K562 (cell line): ENCODE data around the gene TYRO3. TPM values are rescaled to one million over a fixed set of nuclear protein-coding genes. Genes with fewer than 3 reads are reported as not detected.

Experiments
- C11orf30 ChIP-seq: fragments of 450-650 bp; IDR thresholded peaks from 2 replicates; pipeline ENCODE4 v1.6.1; 2016; ENCODE audit warnings: low read depth, mild to moderate bottlenecking
- FOS ChIP-seq: IDR thresholded peaks from 3 replicates; pipeline ENCODE4 v1.6.1; 2011; ENCODE audit not compliant: insufficient read length; ENCODE audit errors: extremely low read depth
- GATAD2B ChIP-seq: fragments of 450-650 bp; IDR thresholded peaks from 2 replicates; pipeline ENCODE4 v1.6.1; 2017; ENCODE audit warnings: mild to moderate bottlenecking, borderline replicate concordance
- MCM5 ChIP-seq: fragments of 450-650 bp; IDR thresholded peaks from 2 replicates; pipeline ENCODE4 v1.6.1; 2016; ENCODE audit warnings: low read depth
- MYNN ChIP-seq, 2 experiments: sonication (generic); formaldehyde crosslinking in 1 of 2; IDR thresholded peaks; 2 replicates each; pipeline versions ENCODE4 v1.5.0 to v1.6.1; 2016 to 2020; ENCODE audit warnings: antibody characterized with exemption in 1 of 2, missing genetic modification reagents in 1 of 2
- NBN ChIP-seq: fragments of 450-650 bp; IDR thresholded peaks from 2 replicates; pipeline ENCODE4 v1.6.1; 2016; ENCODE audit warnings: low read depth, mild to moderate bottlenecking
- NCOA1 ChIP-seq: fragments of 450-650 bp; IDR thresholded peaks from 2 replicates; pipeline ENCODE4 v1.6.1; 2016; ENCODE audit warnings: low read depth
- NFIX ChIP-seq: fragments of 250-450 bp; sonication (Bioruptor Pico); IDR thresholded peaks from 2 replicates; pipeline ENCODE4 v1.4.0; 2020; ENCODE audit warnings: low read depth, mild to moderate bottlenecking, moderate library complexity
- PTBP1 ChIP-seq: fragments of 200-400 bp; formaldehyde crosslinking; IDR thresholded peaks from 2 replicates; pipeline ENCODE4 v1.6.1; 2017; ENCODE audit warnings: low read depth, low read length
- RB1 ChIP-seq: fragments of 450-650 bp; IDR thresholded peaks from 2 replicates; pipeline ENCODE4 v1.6.1; 2017; ENCODE audit warnings: low read depth, mild to moderate bottlenecking
- RBM15 ChIP-seq: fragments of 200-400 bp; formaldehyde crosslinking; IDR thresholded peaks from 2 replicates; pipeline ENCODE4 v1.6.1; 2018; ENCODE audit warnings: mild to moderate bottlenecking, low read length, moderate library complexity; ENCODE audit not compliant: insufficient read depth
- SAFB2 ChIP-seq: fragments of 200-400 bp; formaldehyde crosslinking; IDR thresholded peaks from 2 replicates; pipeline ENCODE4 v1.6.1; 2018; ENCODE audit warnings: borderline replicate concordance, low read length, low read depth, moderate library complexity; ENCODE audit not compliant: severe bottlenecking
- SETDB1 ChIP-seq: IDR thresholded peaks from one replicate; pipeline ENCODE4 v1.6.1; 2012; ENCODE audit warnings: low read length, control low read depth, inconsistent platforms
- SMAD4 ChIP-seq: fragments of 250-450 bp; sonication (Bioruptor Pico); conservative IDR thresholded peaks from 2 replicates; pipeline ENCODE4 v1.8.0; 2021; ENCODE audit warnings: inconsistent platforms, mild to moderate bottlenecking, moderate library complexity
- SREBF1 ChIP-seq: fragments of 150-350 bp; IDR thresholded peaks from 2 replicates; pipeline ENCODE4 v1.6.1; 2014; ENCODE audit warnings: antibody characterized with exemption, low read depth, low read length, borderline replicate concordance
- ZNF79 ChIP-seq: fragments of 250-450 bp; sonication (Bioruptor Pico); IDR thresholded peaks from 2 replicates; pipeline ENCODE4 v1.4.0; 2020; ENCODE audit warnings: low read depth, mild to moderate bottlenecking, moderate library complexity
- polyA plus RNA-seq, 8 experiments: library from polyadenylated mRNA; depleted of rRNA in 4 of 8; stranded (reverse) in 5 of 8; unstranded in 3 of 8; fragments of >200 nt; fragmentation: Nextera tagmentation in 2 of 8; fragmentation: Illumina TruSeq in 1 of 8; extraction: Ambion mirVana in 2 of 8; extraction: Trizol in 1 of 8; gene quantifications; 2 replicates each; pipeline versions ENCODE4 v1.2.1 to v1.2.3, GENCODE V29; 2011 to 2014; ENCODE audit warnings: inconsistent platforms in 1 of 8, missing spikeins in 1 of 8
- total RNA-seq, 7 experiments: library from RNA; depleted of rRNA in 6 of 7; stranded (reverse); fragments of >200 nt in 6 of 7; fragmentation: Illumina TruSeq in 2 of 7; extraction: Trizol in 2 of 7; gene quantifications; 2 replicates each; pipeline versions ENCODE4 v1.2.1 to v1.2.3, GENCODE V29; 2011 to 2021; ENCODE audit warnings: low replicate concordance in 1 of 7
- TF ChIP-seq, protein P1 (sequence below), 2 experiments: IDR thresholded peaks in 1 of 2; conservative IDR thresholded peaks in 1 of 2; 2 replicates each; pipeline ENCODE4 v1.6.1; 2016; ENCODE audit warnings: low read depth in 2 of 2, mild to moderate bottlenecking in 1 of 2, missing compliant biosample characterization in 1 of 2, missing genetic modification characterization in 1 of 2, moderate library complexity in 1 of 2
- TF ChIP-seq, protein P2 (sequence below): sonication (generic); formaldehyde crosslinking; IDR thresholded peaks from 2 replicates; pipeline ENCODE4 v1.8.0; 2023; ENCODE audit warnings: mild to moderate bottlenecking, missing genetic modification reagents
- TF ChIP-seq, protein P3 (sequence below): fragments of 450-650 bp; conservative IDR thresholded peaks from 2 replicates; pipeline ENCODE4 v1.6.1; 2016; ENCODE audit warnings: missing genetic modification characterization, low read depth, mild to moderate bottlenecking, missing compliant biosample characterization, moderate library complexity
- TF ChIP-seq, protein P4 (sequence below): sonication (generic); formaldehyde crosslinking; IDR thresholded peaks from 2 replicates; pipeline ENCODE4 v1.8.1; 2023; ENCODE audit warnings: mild to moderate bottlenecking, missing genetic modification reagents

Gene TYRO3
- total and polyA plus RNA-seq, 9 of the 15 experiments (the other 6 are each of a cell fraction or from before 2014, with no cell fraction given): 2.6 to 39.6 (median 18.6) TPM

DNA sequence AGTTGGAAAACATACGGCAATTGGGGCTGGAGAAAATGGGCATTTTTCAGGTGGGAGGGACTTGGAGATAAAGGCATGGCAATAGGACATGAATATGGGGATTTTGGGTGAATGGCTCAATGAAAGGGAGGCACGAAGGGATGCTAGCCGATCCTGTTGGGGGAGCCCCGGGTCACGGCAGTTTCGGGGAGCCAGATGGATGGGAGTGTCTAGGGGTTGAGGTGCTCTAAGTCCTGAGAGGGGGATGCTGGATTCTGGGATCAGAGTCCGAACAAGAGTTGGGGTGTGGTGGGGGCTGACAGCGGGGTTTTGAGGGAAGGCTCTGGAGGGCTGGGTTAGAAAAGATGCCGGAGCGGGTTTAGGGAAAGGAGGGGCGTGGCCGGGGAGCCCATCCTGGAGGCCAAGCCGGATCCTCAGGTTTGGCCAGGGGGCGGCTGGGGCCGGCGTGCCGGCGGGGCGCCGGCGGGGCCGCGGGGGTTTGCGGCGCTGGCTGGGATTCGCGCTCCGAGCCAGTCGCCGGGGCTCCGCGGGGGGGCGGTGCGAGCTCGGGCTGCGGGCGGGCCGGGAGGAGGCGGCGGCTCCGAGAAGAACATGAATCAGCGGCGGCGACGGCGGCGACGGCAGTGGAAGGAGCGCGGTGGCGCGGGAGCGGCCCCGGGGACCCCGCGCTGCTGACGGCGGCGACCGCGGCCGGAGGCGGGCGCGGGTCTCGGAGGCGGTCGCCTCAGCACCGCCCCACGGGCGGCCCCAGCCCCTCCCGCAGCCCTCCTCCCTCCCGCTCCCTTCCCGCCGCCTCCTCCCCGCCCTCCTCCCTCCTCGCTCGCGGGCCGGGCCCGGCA, at the start of gene TYRO3 (continued):
- TF ChIP-seq, protein P1, sequence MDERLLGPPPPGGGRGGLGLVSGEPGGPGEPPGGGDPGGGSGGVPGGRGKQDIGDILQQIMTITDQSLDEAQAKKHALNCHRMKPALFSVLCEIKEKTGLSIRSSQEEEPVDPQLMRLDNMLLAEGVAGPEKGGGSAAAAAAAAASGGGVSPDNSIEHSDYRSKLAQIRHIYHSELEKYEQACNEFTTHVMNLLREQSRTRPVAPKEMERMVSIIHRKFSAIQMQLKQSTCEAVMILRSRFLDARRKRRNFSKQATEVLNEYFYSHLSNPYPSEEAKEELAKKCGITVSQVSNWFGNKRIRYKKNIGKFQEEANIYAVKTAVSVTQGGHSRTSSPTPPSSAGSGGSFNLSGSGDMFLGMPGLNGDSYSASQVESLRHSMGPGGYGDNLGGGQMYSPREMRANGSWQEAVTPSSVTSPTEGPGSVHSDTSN (CRISPR knock-in tag; IDR thresholded peaks at IDR 0.05; ENCODE audit: low read depth): no peak
- TF ChIP-seq, protein P1 (tag; conservative IDR thresholded peaks at IDR 0.05; ENCODE audit: low read depth): no peak
- TF ChIP-seq MCM5 (no peak), NFIX (no peak), RBM15 (no peak), MYNN (IDR thresholded peaks at IDR 0.05) (no peak), MYNN (CRISPR knock-in tag; IDR thresholded peaks at IDR 0.05) (no peak), NCOA1 (no peak), ZNF79 (CRISPR knock-in tag) (no peak), SREBF1 (no peak), SMAD4 (CRISPR knock-in tag) (peak; percentile 83), PTBP1 (no peak), NBN (no peak), GATAD2B (peak; percentile 75; the same call in 1 of the 2 replicates), SETDB1 (no peak), FOS (no peak), C11orf30 (no peak), RB1 (peak; percentile 79), SAFB2 (no peak)
- TF ChIP-seq, protein P2, sequence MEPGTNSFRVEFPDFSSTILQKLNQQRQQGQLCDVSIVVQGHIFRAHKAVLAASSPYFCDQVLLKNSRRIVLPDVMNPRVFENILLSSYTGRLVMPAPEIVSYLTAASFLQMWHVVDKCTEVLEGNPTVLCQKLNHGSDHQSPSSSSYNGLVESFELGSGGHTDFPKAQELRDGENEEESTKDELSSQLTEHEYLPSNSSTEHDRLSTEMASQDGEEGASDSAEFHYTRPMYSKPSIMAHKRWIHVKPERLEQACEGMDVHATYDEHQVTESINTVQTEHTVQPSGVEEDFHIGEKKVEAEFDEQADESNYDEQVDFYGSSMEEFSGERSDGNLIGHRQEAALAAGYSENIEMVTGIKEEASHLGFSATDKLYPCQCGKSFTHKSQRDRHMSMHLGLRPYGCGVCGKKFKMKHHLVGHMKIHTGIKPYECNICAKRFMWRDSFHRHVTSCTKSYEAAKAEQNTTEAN (CRISPR knock-in tag): no peak
- TF ChIP-seq, protein P3, sequence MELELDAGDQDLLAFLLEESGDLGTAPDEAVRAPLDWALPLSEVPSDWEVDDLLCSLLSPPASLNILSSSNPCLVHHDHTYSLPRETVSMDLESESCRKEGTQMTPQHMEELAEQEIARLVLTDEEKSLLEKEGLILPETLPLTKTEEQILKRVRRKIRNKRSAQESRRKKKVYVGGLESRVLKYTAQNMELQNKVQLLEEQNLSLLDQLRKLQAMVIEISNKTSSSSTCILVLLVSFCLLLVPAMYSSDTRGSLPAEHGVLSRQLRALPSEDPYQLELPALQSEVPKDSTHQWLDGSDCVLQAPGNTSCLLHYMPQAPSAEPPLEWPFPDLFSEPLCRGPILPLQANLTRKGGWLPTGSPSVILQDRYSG: no peak
- TF ChIP-seq, protein P4, sequence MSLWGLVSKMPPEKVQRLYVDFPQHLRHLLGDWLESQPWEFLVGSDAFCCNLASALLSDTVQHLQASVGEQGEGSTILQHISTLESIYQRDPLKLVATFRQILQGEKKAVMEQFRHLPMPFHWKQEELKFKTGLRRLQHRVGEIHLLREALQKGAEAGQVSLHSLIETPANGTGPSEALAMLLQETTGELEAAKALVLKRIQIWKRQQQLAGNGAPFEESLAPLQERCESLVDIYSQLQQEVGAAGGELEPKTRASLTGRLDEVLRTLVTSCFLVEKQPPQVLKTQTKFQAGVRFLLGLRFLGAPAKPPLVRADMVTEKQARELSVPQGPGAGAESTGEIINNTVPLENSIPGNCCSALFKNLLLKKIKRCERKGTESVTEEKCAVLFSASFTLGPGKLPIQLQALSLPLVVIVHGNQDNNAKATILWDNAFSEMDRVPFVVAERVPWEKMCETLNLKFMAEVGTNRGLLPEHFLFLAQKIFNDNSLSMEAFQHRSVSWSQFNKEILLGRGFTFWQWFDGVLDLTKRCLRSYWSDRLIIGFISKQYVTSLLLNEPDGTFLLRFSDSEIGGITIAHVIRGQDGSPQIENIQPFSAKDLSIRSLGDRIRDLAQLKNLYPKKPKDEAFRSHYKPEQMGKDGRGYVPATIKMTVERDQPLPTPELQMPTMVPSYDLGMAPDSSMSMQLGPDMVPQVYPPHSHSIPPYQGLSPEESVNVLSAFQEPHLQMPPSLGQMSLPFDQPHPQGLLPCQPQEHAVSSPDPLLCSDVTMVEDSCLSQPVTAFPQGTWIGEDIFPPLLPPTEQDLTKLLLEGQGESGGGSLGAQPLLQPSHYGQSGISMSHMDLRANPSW (CRISPR knock-in tag): no peak
